HG03159 (cell line): ENCODE measurements around the gene DUX4.
"Not testable (repeated sequence)": the region's sequence is repeated elsewhere in the genome, so short reads cannot be mapped to it uniquely, and the experiment has no call there.

Source experiments
- ATAC-seq: cut with Tn5 transposase; IDR thresholded peaks from one replicate; pipeline ENCODE4 v1.9.1; 2021; ENCODE audit warnings: mild to moderate bottlenecking, moderate library complexity; ENCODE audit not compliant: unreplicated experiment

DUX4 gene

GRCh38 chr4:190173428-190173827 lies at the start of gene DUX4:
Gene DUX4 (plus strand): TSS chr4:190173774. CDS start chr4:190173774, 0 bp downstream.
- ATAC-seq: not testable (repeated sequence)

- not testable (repeated sequence) for ATAC-seq
These were observed 1.9 kb downstream of the DUX4 start for GRCh38 chr4:190175436-190175835.

GRCh38 chr4:190177727-190178605 lies 4.4 kb downstream of the DUX4 start:
- peak; percentile 43 for ATAC-seq

- not testable (repeated sequence) for ATAC-seq
These were observed 5.0 kb downstream of the DUX4 start for GRCh38 chr4:190178606-190178990.

- ATAC-seq: peak; percentile 57
These were observed 5.6 kb downstream of the DUX4 start for GRCh38 chr4:190179030-190179739.

GRCh38 chr4:190179740-190180094 lies 6.1 kb downstream of the DUX4 start:
- not testable (repeated sequence) for ATAC-seq

GRCh38 chr4:190180947-190181346 lies 7.4 kb downstream of the DUX4 start:
- not testable (repeated sequence) for ATAC-seq

- ATAC-seq: not testable (repeated sequence)
These were observed 8.0 kb downstream of the DUX4 start for GRCh38 chr4:190181481-190182100.

- ATAC-seq: not testable (repeated sequence)
These were observed 29.9 kb downstream of the DUX4 start for GRCh38 chr4:190203510-190203909.
